ENCODE results near the gene IFNA14. TPM values are rescaled to one million over a fixed set of nuclear protein-coding genes. Genes with fewer than 3 reads are reported as not detected.

Gene IFNA14
- total RNA-seq, 4 donors from 2014 or later = not detected

DNA sequence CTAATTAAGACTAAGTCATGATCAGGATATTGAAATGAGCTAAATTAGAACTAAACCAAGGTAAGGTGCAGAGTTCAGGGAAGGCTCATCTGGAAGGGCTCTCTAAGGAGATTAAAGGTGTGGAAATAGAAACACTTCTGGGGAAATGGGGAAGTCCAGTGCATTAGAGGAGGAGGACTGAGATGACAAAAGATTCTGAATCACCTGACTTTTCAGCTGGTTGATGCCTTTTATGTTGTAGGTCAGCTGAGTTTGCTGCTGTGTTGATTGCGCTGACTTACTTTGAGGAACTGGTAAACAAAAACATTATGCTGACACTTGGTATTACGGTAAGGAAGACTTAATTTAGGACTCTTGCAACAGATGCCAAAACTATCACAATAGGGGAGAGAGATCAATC is 41.5 kb upstream of the IFNA14 start:
- DNase-seq = no peak
- 52 to 60% methylated on average over 2 of the region's 2 CpGs for WGBS, 2 donors (ENCODE audit: low coverage in 1 of 2)
- Histone ChIP-seq H3K27me3 (no peaks in the 10 kb centered on the region), H3K4me3 (no peak overlapping the region), H3K9me3 (no peaks in the 10 kb centered on the region), H3K36me3 (no peaks in the 10 kb centered on the region), H3K27ac (no peak overlapping the region), H3K4me1 (no peaks in the 10 kb centered on the region)
- TF ChIP-seq POLR2A (IDR thresholded peaks at IDR 0.05) = no peak
- intact Hi-C loops (cut with DNase I; ENCODE audit: low total_unique reads) (no loop called here), in situ Hi-C loops (cut with MboI; ENCODE audit: low pct_ligation_motif_present in 1 of 4, low pct_unique_long_range_greater_than_20kb in 1 of 4, low sequenced_read_pairs in 3 of 4) (no loop called here)

GRCh38 chr9:21268347-21268657 is 28.5 kb upstream of the IFNA14 start:
- DNase-seq = no peak
- in situ Hi-C loops (cut with MboI; ENCODE audit: low pct_ligation_motif_present in 1 of 4, low pct_unique_long_range_greater_than_20kb in 1 of 4, low sequenced_read_pairs in 3 of 4) = no loop called here
- WGBS, 2 donors (ENCODE audit: low coverage in 1 of 2) = 40 to 57% methylated on average over 2 of the region's 2 CpGs
- Histone ChIP-seq H3K36me3 (no peaks in the 10 kb centered on the region), H3K4me1 (no peaks in the 10 kb centered on the region), H3K27me3 (no peaks in the 10 kb centered on the region), H3K4me3 (no peak overlapping the region), H3K9me3 (no peaks in the 10 kb centered on the region), H3K27ac (no peak overlapping the region)
- TF ChIP-seq POLR2A (IDR thresholded peaks at IDR 0.05) (no peak), POLR2AphosphoS5 (IDR thresholded peaks at IDR 0.05) (no peak), EP300 (IDR thresholded peaks at IDR 0.05; ENCODE audit: low read depth) (no peak)
- TF ChIP-seq, protein P1, sequence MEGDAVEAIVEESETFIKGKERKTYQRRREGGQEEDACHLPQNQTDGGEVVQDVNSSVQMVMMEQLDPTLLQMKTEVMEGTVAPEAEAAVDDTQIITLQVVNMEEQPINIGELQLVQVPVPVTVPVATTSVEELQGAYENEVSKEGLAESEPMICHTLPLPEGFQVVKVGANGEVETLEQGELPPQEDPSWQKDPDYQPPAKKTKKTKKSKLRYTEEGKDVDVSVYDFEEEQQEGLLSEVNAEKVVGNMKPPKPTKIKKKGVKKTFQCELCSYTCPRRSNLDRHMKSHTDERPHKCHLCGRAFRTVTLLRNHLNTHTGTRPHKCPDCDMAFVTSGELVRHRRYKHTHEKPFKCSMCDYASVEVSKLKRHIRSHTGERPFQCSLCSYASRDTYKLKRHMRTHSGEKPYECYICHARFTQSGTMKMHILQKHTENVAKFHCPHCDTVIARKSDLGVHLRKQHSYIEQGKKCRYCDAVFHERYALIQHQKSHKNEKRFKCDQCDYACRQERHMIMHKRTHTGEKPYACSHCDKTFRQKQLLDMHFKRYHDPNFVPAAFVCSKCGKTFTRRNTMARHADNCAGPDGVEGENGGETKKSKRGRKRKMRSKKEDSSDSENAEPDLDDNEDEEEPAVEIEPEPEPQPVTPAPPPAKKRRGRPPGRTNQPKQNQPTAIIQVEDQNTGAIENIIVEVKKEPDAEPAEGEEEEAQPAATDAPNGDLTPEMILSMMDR (IDR thresholded peaks at IDR 0.05) = no peak
- intact Hi-C loops (cut with DNase I; ENCODE audit: low total_unique reads) = no loop called here

GRCh38 chr9:21267485-21268346 is 27.9 kb upstream of the IFNA14 start:
- TF ChIP-seq EP300 (IDR thresholded peaks at IDR 0.05; ENCODE audit: low read depth) (no peak), POLR2A (IDR thresholded peaks at IDR 0.05) (no peak)
- TF ChIP-seq, protein P1 (IDR thresholded peaks at IDR 0.05) = no peak
- 43 to 49% methylated on average over 4 of the region's 4 CpGs for WGBS, 2 donors (ENCODE audit: low coverage in 1 of 2)
- H3K27me3 ChIP-seq = no peaks in the 10 kb centered on the region
- no peak overlapping the region for H3K4me3 ChIP-seq
- no peaks in the 10 kb centered on the region for H3K4me1 ChIP-seq
- intact Hi-C loops (cut with DNase I; ENCODE audit: low total_unique reads) = no loop called here
- H3K36me3 ChIP-seq = no peaks in the 10 kb centered on the region
- no peak overlapping the region for H3K27ac ChIP-seq
- no peak for DNase-seq
- H3K9me3 ChIP-seq = no peaks in the 10 kb centered on the region
- in situ Hi-C loops (cut with MboI; ENCODE audit: low pct_ligation_motif_present in 1 of 4, low pct_unique_long_range_greater_than_20kb in 1 of 4, low sequenced_read_pairs in 3 of 4) = no loop called here

DNA sequence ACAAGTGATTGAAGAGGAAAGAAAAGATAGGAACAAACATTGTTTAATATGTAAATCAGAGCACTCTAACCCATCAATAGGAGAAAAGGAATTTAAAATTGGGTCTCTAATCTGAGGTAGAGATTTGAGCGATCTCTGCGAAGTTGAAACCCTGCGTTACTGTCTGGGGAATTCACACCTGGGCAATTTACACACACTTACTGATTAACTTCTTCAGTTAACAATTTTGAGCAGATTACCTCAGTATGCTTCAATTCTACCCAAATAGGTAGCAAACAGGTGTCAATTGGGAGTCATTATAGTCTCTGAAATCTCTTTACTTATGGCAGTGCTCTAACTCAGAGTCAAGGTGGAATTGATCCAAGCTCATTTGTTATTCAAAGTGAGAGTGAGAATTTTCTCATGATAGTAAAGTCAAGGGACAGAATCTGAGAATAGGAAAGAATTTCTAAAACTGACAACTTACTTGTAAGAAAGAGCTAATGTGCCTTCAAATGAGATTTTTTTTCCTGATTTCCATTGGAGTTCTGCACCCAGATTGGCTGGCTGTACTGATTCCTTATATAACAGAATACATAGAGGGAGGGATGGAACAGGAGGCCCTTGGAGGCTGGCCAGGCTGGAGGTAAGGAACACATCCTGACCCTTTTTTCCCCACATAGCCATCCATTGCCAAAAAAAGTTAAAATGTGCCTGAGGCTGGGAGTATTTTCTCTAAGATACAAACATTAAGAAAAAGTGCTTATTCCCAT is 27.1 kb upstream of the IFNA14 start:
- in situ Hi-C loops (cut with MboI; ENCODE audit: low pct_ligation_motif_present in 1 of 4, low pct_unique_long_range_greater_than_20kb in 1 of 4, low sequenced_read_pairs in 3 of 4) = no loop called here
- TF ChIP-seq, protein P1 (IDR thresholded peaks at IDR 0.05) = no peak
- TF ChIP-seq POLR2AphosphoS5 (IDR thresholded peaks at IDR 0.05) (no peak), EP300 (IDR thresholded peaks at IDR 0.05; ENCODE audit: low read depth) (no peak), POLR2A (IDR thresholded peaks at IDR 0.05) (no peak)
- no peak overlapping the region for H3K27ac ChIP-seq

More for the DNA sequence above, 27.1 kb upstream of the IFNA14 start:
- Histone ChIP-seq H3K9me3 (no peaks in the 10 kb centered on the region), H3K4me1 (no peaks in the 10 kb centered on the region), H3K4me3 (no peak overlapping the region), H3K36me3 (no peaks in the 10 kb centered on the region), H3K27me3 (no peaks in the 10 kb centered on the region)
- DNase-seq = no peak
- WGBS, 2 donors (ENCODE audit: low coverage in 1 of 2) = 40 to 45% methylated on average over 3 of the region's 3 CpGs
- intact Hi-C loops (cut with DNase I; ENCODE audit: low total_unique reads) = no loop called here
